ENCODE data around the gene RNF130. TPM values are rescaled to one million over a fixed set of nuclear protein-coding genes. Genes with fewer than 3 reads are reported as not detected.

The RNF130 gene
- total and polyA plus RNA-seq, 2 donors from 2014 or later, result 73.9 to 88.1 TPM

- Histone ChIP-seq H3K36me3 (ENCODE audit: control insufficient read depth in 2 of 3, insufficient read depth in 3 of 3, low read length in 3 of 3) (peaks cover 0 to 7% (median 2%) of the 10 kb centered on the region in 3 donors), H3K9ac (ENCODE audit: low read length in 3 of 3) (no peak overlapping the region), H3K27me3 (ENCODE audit: control insufficient read depth, insufficient read depth, low read length) (no peaks in the 10 kb centered on the region), H3K4me1 (ENCODE audit: control insufficient read depth in 2 of 3, insufficient read depth in 2 of 3, low read depth in 1 of 3, low read length in 3 of 3) (no peaks in the 10 kb centered on the region), H3K4me3 (ENCODE audit: low read length in 3 of 3) (no peak overlapping the region), H3K9me3 (ENCODE audit: control insufficient read depth in 2 of 3, insufficient read depth in 1 of 3, low read length in 3 of 3) (no peaks in the 10 kb centered on the region), H3K27ac (ENCODE audit: low read depth in 2 of 2, low read length in 2 of 2) (no peak overlapping the region)
- no peak for TF ChIP-seq CTCF (IDR thresholded peaks at IDR 0.05; ENCODE audit: borderline replicate concordance, extremely low read depth, insufficient read depth)
- intact Hi-C loops (cut with DNase I), result no loop called here
- no peak for DNase-seq
- FAIRE-seq, result no peak
Measured at GRCh38 chr5:180012316-180012715, 59.2 kb downstream of the RNF130 start.

GRCh38 chr5:180010636-180011035 lies 60.9 kb downstream of the RNF130 start:
- H3K4me1 ChIP-seq (ENCODE audit: control insufficient read depth in 2 of 3, insufficient read depth in 2 of 3, low read depth in 1 of 3, low read length in 3 of 3), result no peaks in the 10 kb centered on the region
- DNase-seq (no peak), FAIRE-seq (no peak)

GRCh38 chr5:180009581-180009980 lies 62.0 kb downstream of the RNF130 start:
- no peak overlapping the region for H3K9ac ChIP-seq (ENCODE audit: low read length in 3 of 3)
- no peaks in the 10 kb centered on the region for H3K9me3 ChIP-seq (ENCODE audit: control insufficient read depth in 2 of 3, insufficient read depth in 1 of 3, low read length in 3 of 3)
- no peak overlapping the region for H3K27ac ChIP-seq (ENCODE audit: low read depth in 2 of 2, low read length in 2 of 2)
- no peak for FAIRE-seq
- no peak for DNase-seq
- TF ChIP-seq CTCF (IDR thresholded peaks at IDR 0.05; ENCODE audit: borderline replicate concordance, extremely low read depth, insufficient read depth), result no peak
- H3K36me3 ChIP-seq (ENCODE audit: control insufficient read depth in 2 of 3, insufficient read depth in 3 of 3, low read length in 3 of 3), result peaks cover 0 to 7% (median 2%) of the 10 kb centered on the region in 3 donors
- no peak overlapping the region for H3K4me3 ChIP-seq (ENCODE audit: low read length in 3 of 3)
- H3K4me1 ChIP-seq (ENCODE audit: control insufficient read depth in 2 of 3, insufficient read depth in 2 of 3, low read depth in 1 of 3, low read length in 3 of 3), result no peaks in the 10 kb centered on the region
- no peaks in the 10 kb centered on the region for H3K27me3 ChIP-seq (ENCODE audit: control insufficient read depth, insufficient read depth, low read length)
- intact Hi-C loops (cut with DNase I), result no loop called here

More at GRCh38 chr5:180010636-180011035, 60.9 kb downstream of the RNF130 start:
- H3K4me3 ChIP-seq (ENCODE audit: low read length in 3 of 3), result no peak overlapping the region
- intact Hi-C loops (cut with DNase I), result no loop called here
- TF ChIP-seq CTCF (IDR thresholded peaks at IDR 0.05; ENCODE audit: borderline replicate concordance, extremely low read depth, insufficient read depth), result no peak
- no peaks in the 10 kb centered on the region for H3K27me3 ChIP-seq (ENCODE audit: control insufficient read depth, insufficient read depth, low read length)
- no peak overlapping the region for H3K9ac ChIP-seq (ENCODE audit: low read length in 3 of 3)
- no peaks in the 10 kb centered on the region for H3K9me3 ChIP-seq (ENCODE audit: control insufficient read depth in 2 of 3, insufficient read depth in 1 of 3, low read length in 3 of 3)
- no peak overlapping the region for H3K27ac ChIP-seq (ENCODE audit: low read depth in 2 of 2, low read length in 2 of 2)
- peaks cover 0 to 7% (median 2%) of the 10 kb centered on the region in 3 donors for H3K36me3 ChIP-seq (ENCODE audit: control insufficient read depth in 2 of 3, insufficient read depth in 3 of 3, low read length in 3 of 3)

GRCh38 chr5:180008433-180008832 lies 63.1 kb downstream of the RNF130 start:
- Histone ChIP-seq H3K27me3 (ENCODE audit: control insufficient read depth, insufficient read depth, low read length) (no peaks in the 10 kb centered on the region), H3K4me3 (ENCODE audit: low read length in 3 of 3) (no peak overlapping the region), H3K36me3 (ENCODE audit: control insufficient read depth in 2 of 3, insufficient read depth in 3 of 3, low read length in 3 of 3) (peaks cover 0 to 7% (median 2%) of the 10 kb centered on the region in 3 donors), H3K4me1 (ENCODE audit: control insufficient read depth in 2 of 3, insufficient read depth in 2 of 3, low read depth in 1 of 3, low read length in 3 of 3) (no peaks in the 10 kb centered on the region), H3K27ac (ENCODE audit: low read depth in 2 of 2, low read length in 2 of 2) (no peak overlapping the region), H3K9me3 (ENCODE audit: control insufficient read depth in 2 of 3, insufficient read depth in 1 of 3, low read length in 3 of 3) (no peaks in the 10 kb centered on the region), H3K9ac (ENCODE audit: low read length in 3 of 3) (no peak overlapping the region)
- no peak for FAIRE-seq
- DNase-seq, result no peak
- no peak for TF ChIP-seq CTCF (IDR thresholded peaks at IDR 0.05; ENCODE audit: borderline replicate concordance, extremely low read depth, insufficient read depth)
- intact Hi-C loops (cut with DNase I), result no loop called here
